NB4 (cell line): ENCODE measurements around the gene CYP19A1.
A peak's percentile ranks its signal among the peaks of the same experiment; 100 is the strongest.

Experiments used
- DNase-seq: peaks from one replicate; pipeline ENCODE4 v3.0.0; 2010; ENCODE audit warnings: low read depth
- H3K4me3 ChIP-seq: one replicate; pipeline ENCODE4 v1.5.1; 2011; ENCODE audit warnings: mild to moderate bottlenecking, low read depth, low read length, moderate library complexity
- CTCF ChIP-seq: IDR thresholded peaks from one replicate; pipeline ENCODE4 v1.5.1; 2012; ENCODE audit warnings: low read depth, low read length
- MAX ChIP-seq: IDR thresholded peaks from 2 replicates; pipeline ENCODE4 v1.6.1; 2011; ENCODE audit warnings: low read depth, low read length
- MYC ChIP-seq: IDR thresholded peaks from 2 replicates; pipeline ENCODE4 v1.6.1; 2011; ENCODE audit warnings: low read depth, low read length
- POLR2A ChIP-seq: IDR thresholded peaks from 2 replicates; pipeline ENCODE4 v1.6.1; 2011; ENCODE audit warnings: mild to moderate bottlenecking; ENCODE audit not compliant: insufficient read length; ENCODE audit errors: extremely low read depth

CYP19A1 gene

GRCh38 chr15:51181905-51182304, 156.5 kb downstream of the CYP19A1 start:
- TF ChIP-seq CTCF (no peak), MAX (no peak), MYC (no peak), POLR2A (no peak)
- no peak for DNase-seq
- H3K4me3 ChIP-seq, result no peak overlapping the region

GRCh38 chr15:51181221-51181620, 157.2 kb downstream of the CYP19A1 start:
- no peak for DNase-seq
- no peak overlapping the region for H3K4me3 ChIP-seq
- TF ChIP-seq MYC (no peak), CTCF (no peak), MAX (no peak), POLR2A (no peak)

- no peak overlapping the region for H3K4me3 ChIP-seq
- TF ChIP-seq MYC (no peak), POLR2A (no peak), MAX (no peak), CTCF (no peak)
- no peak for DNase-seq
Observed at GRCh38 chr15:51180534-51180933, 157.9 kb downstream of the CYP19A1 start.

GRCh38 chr15:51180011-51180410, 158.4 kb downstream of the CYP19A1 start:
- TF ChIP-seq CTCF (no peak), MYC (no peak), MAX (no peak), POLR2A (no peak)
- H3K4me3 ChIP-seq, result no peak overlapping the region
- peak; percentile 20 for DNase-seq

- H3K4me3 ChIP-seq, result no peak overlapping the region
- TF ChIP-seq POLR2A (no peak), MYC (no peak), MAX (no peak), CTCF (no peak)
- DNase-seq, result no peak
Observed at GRCh38 chr15:51172193-51172592, 166.2 kb downstream of the CYP19A1 start.

GRCh38 chr15:51171634-51171932, 166.8 kb downstream of the CYP19A1 start:
- no peak overlapping the region for H3K4me3 ChIP-seq
- no peak for TF ChIP-seq MAX
- TF ChIP-seq CTCF, result no peak
- TF ChIP-seq MYC, result no peak
- no peak for TF ChIP-seq POLR2A

More at GRCh38 chr15:51171634-51171932, 166.8 kb downstream of the CYP19A1 start:
- DNase-seq, result no peak
